ENCODE results near the gene PARP9. TPM values are rescaled to one million over a fixed set of nuclear protein-coding genes. Genes with fewer than 3 reads are reported as not detected.
"Not testable (repeated sequence)": the region's sequence is repeated elsewhere in the genome, so short reads cannot be mapped to it uniquely, and the experiment has no call there.

The PARP9 gene
- total RNA-seq, 2 experiments from 2014 or later: 39.9 to 46.0 TPM

DNA sequence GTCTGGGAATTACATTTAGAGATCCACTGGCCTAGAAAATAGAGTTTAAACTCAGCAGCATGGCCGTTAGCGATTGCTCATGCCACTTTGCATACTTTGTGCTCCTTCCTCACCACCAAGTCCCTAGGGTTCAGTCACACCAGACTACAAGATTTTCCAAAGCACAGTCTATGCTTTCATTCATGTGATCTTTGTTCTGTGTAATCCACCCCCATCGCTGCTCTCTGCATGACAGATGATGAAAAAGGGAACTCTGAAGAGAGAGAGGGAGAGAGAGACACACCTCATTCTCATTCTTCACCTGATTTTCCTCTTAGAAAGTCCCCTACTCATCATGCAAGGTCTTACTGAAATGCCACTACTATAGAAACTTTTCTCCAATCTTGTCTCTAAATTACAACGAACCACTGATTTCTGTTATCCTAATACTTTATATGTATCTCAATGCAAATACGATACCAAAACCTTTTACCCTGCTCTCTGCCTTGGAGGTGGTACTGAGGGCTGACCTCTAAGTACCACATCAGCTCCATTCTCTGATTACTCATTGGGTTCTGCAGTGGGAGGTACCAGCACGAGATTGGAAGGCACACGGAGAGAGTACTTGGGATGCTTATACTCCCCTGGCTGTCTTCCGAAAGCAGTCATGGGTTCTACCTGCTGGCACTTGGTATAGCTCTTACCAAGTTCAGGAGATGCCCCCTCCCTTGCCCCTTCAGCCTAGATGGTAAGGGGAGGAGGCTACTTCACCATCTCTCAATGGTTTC is 12.3 kb upstream of the PARP9 start:
- ChIA-PET POLR2A (no interaction called here), CTCF (interaction anchor here (0.7 to 3.2 kb wide), 5 partner anchors 15 to 220 kb away, joined by 3 to 21 read pairs (median 4); no protein-coding TSS in a partner anchor)
- peak overlapping the region; percentile 24 for H3K4me3 Mint-ChIP-seq
- H3K27me3 Mint-ChIP-seq: no peaks in the 10 kb centered on the region
- ATAC-seq: peak; percentile 90
- H3K27ac Mint-ChIP-seq: peak overlapping the region; percentile 87
- intact Hi-C loops (cut with DNase I, micrococcal nuclease): loop anchor here (1.0 to 5.0 kb wide), 9 partner anchors 12 to 741 kb away; partner anchors contain the start of genes DTX3L (in 2 of the 2), PARP9 (in 2 of the 2), EAF2 (in 1 of the 2) and IQCB1 (in 1 of the 2)
- DNase-seq: peak; percentile 78
- H3K4me1 Mint-ChIP-seq: peaks cover 58% of the 10 kb centered on the region
- H3K9me3 Mint-ChIP-seq (ENCODE audit: low read depth): peaks cover 2% of the 10 kb centered on the region
- peaks cover 28% of the 10 kb centered on the region for H3K36me3 Mint-ChIP-seq (ENCODE audit: low read depth)

DNA sequence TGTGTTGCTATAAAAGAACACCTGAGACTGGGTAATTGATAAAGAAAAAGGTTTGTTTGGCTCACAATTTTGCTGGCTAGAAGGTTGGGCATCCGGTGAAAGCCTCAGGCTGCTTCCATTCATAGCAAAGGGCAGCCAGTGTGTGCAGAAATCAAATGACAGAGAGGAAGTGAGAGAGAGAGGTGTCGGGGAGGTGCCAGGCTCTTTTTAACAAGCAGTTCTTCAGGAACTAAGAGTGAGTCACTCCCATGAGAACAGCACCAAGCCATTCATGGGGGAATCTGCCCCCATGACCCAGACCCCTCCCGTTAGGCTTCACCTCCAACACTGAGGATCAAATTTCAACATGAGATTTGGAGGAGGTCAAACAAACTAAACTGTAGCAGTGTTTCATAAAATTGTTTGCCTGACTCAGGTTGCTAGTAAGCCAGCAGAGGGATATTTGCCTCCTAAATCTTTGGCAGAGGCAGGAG is 8.9 kb upstream of the PARP9 start:
- CTCF ChIA-PET: interaction anchor here (0.6 kb wide), 1 partner anchor 11 kb away, joined by 3 read pairs; no protein-coding TSS in a partner anchor
- H3K27me3 Mint-ChIP-seq: no peaks in the 10 kb centered on the region
- H3K4me1 Mint-ChIP-seq: peaks cover 73% of the 10 kb centered on the region

DNA sequence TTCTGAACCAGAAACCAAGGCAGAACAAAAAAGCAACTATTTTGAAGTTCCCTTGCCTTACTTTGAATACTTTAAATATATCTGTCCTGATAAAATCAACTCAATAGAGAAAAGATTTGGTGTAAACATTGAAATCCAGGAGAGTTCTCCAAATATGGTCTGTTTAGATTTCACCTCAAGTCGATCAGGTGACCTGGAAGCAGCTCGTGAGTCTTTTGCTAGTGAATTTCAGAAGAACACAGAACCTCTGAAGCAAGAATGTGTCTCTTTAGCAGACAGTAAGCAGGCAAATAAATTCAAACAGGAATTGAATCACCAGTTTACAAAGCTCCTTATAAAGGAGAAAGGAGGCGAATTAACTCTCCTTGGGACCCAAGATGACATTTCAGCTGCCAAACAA is 4.7 kb upstream of the PARP9 start:
- DNase-seq: no peak
- intact Hi-C loops (cut with DNase I, micrococcal nuclease): no loop called here
- Mint-ChIP-seq H3K4me1 (peaks cover 67% of the 10 kb centered on the region), H3K27me3 (no peaks in the 10 kb centered on the region), H3K27ac (peak overlapping the region; percentile 59), H3K9me3 (ENCODE audit: low read depth) (no peaks in the 10 kb centered on the region), H3K4me3 (no peak overlapping the region), H3K36me3 (ENCODE audit: low read depth) (peaks cover 63% of the 10 kb centered on the region)
- POLR2A ChIA-PET: no interaction called here
- ATAC-seq: no peak
- CTCF ChIA-PET: interaction anchor here (1.4 to 1.6 kb wide), 2 partner anchors 108 to 110 kb away, joined by 3 read pairs; no protein-coding TSS in a partner anchor

More for the DNA sequence above, 8.9 kb upstream of the PARP9 start:
- H3K36me3 Mint-ChIP-seq (ENCODE audit: low read depth): peaks cover 43% of the 10 kb centered on the region
- ATAC-seq (peak; percentile 31), DNase-seq (peak; percentile 51)
- no peak overlapping the region for H3K4me3 Mint-ChIP-seq
- H3K27ac Mint-ChIP-seq: peak overlapping the region; percentile 81
- H3K9me3 Mint-ChIP-seq (ENCODE audit: low read depth): no peaks in the 10 kb centered on the region
- POLR2A ChIA-PET: no interaction called here
- intact Hi-C loops (cut with DNase I, micrococcal nuclease): no loop called here

DNA sequence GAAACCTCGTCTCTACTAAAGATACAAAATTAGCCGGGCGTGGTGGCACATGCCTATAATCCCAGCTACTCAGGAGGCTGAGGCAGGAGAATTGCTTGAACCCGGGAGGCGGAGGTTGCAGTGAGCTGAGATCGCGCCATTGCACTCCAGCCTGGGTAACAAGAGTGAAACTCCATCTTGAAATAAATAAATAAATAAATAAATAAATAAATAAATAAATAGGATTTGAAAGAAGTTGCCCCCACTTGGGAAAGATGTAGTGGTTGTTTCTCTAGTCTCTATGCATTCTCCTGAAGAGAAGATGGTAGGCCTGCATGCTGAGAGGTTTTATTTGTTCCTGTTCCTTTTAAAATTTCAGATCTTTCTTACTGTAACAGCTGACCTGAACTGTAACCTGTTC is 4.0 kb upstream of the PARP9 start:
- CTCF ChIA-PET: interaction anchor here (1.4 to 1.6 kb wide), 3 partner anchors 9 to 110 kb away, joined by 3 to 5 read pairs (median 3); no protein-coding TSS in a partner anchor
- intact Hi-C loops (cut with DNase I, micrococcal nuclease): not testable (repeated sequence)

DNA sequence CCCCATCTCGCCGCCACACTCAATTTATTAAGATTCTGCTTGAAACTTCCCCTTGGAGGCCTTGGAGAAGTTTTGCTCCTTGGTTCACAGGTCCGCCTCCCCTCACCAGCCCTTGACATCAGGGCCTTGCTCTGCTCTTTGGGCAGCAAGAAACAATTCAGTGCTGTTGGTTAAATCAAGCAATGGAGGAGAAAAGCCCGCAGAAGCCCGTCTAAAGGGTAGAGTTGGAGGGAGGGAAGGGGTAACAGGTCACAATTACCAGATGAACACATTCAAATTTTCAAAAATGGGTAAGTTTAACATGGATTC is 429 bp downstream of the PARP9 start:
- ATAC-seq (peak; percentile 18), DNase-seq (peak; percentile 38)
- POLR2A ChIA-PET: interaction anchor here (1.0 kb wide), 1 partner anchor 116 kb away, joined by 4 read pairs; no protein-coding TSS in a partner anchor
- H3K4me1 Mint-ChIP-seq: peaks cover 61% of the 10 kb centered on the region
- H3K9me3 Mint-ChIP-seq (ENCODE audit: low read depth): no peaks in the 10 kb centered on the region
- intact Hi-C loops (cut with DNase I, micrococcal nuclease): loop anchor here (1.0 to 5.0 kb wide), 7 partner anchors 13 to 1016 kb away; partner anchors contain the start of genes FAM162A (in 1 of the 2), HSPBAP1 (in 1 of the 2), POLQ (in 1 of the 2) and SEMA5B (in 1 of the 2)
- peak overlapping the region; percentile 97 for H3K27ac Mint-ChIP-seq
- H3K4me3 Mint-ChIP-seq: peak overlapping the region; percentile 83
- no peaks in the 10 kb centered on the region for H3K27me3 Mint-ChIP-seq
- CTCF ChIA-PET: interaction anchor here (1.0 to 3.1 kb wide), 6 partner anchors 62 to 171 kb away, joined by 3 to 55 read pairs (median 4); partner anchors contain the start of genes PARP14 and WDR5B
- peaks cover 57% of the 10 kb centered on the region for H3K36me3 Mint-ChIP-seq (ENCODE audit: low read depth)

More for the DNA sequence above, 4.0 kb upstream of the PARP9 start:
- DNase-seq; ATAC-seq; H3K4me3 Mint-ChIP-seq; H3K9me3 Mint-ChIP-seq (ENCODE audit: low read depth); H3K27me3 Mint-ChIP-seq: not testable (repeated sequence)
- Mint-ChIP-seq H3K27ac (peak overlapping the region; percentile 59), H3K36me3 (ENCODE audit: low read depth) (peaks cover 62% of the 10 kb centered on the region), H3K4me1 (peaks cover 65% of the 10 kb centered on the region)
- POLR2A ChIA-PET: interaction anchor here (0.5 kb wide), 1 partner anchor 11 kb away, joined by 3 read pairs; no protein-coding TSS in a partner anchor

DNA sequence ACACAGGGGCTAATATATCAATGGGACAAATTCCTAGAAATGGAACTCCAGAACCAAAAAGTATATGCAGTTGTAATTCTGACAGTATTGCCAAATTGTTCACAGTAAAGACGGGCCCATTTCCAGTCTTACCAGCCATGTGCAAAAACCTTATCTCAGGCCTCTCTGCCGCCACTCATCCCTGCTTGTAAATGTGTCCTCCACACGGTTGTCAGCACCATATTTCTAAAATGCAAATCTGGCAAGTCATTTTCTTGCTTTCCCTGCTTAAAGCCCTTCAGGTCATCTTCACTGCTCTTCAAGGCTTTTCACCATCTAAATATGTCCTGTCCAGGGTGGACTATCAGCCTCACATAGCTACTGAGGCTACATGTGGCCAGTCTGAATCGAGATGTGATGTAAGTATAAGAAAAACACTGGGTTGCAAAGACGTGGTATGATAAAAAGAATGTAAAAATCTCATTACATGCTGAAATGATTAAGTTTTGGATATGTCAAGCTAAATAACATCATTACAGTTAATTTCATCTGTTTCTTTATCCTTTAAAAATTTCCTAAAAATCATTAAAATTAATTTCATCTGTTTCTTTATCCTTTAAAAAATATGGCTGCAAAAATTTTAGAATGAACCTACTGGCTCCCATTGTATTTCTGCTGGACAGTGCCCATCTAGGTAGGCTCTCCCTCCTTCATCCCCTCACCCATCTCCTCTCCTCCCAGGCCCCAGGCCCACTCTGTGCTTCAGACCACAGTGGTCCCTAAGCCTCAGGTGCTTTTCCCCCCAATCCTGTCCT is 980 bp downstream of the PARP9 start:
- Mint-ChIP-seq H3K36me3 (ENCODE audit: low read depth) (peaks cover 55% of the 10 kb centered on the region), H3K4me1 (peaks cover 56% of the 10 kb centered on the region), H3K9me3 (ENCODE audit: low read depth) (no peaks in the 10 kb centered on the region), H3K27me3 (no peaks in the 10 kb centered on the region), H3K27ac (peak overlapping the region; percentile 97), H3K4me3 (peak overlapping the region; percentile 83)
- intact Hi-C loops (cut with DNase I, micrococcal nuclease): loop anchor here in 1 of 2 experiments (5.0 kb wide), 3 partner anchors 229 to 1016 kb away; partner anchors contain the start of genes HSPBAP1, POLQ and SEMA5B
- no peak for DNase-seq
- POLR2A ChIA-PET: interaction anchor here (0.8 to 1.1 kb wide), 2 partner anchors 25 to 48 kb away, joined by 3 read pairs; partner anchors contain the start of gene KPNA1
- CTCF ChIA-PET: interaction anchor here (1.0 to 3.1 kb wide), 6 partner anchors 12 to 170 kb away, joined by 3 to 55 read pairs (median 3); partner anchors contain the start of gene PARP14
- no peak for ATAC-seq

DNA sequence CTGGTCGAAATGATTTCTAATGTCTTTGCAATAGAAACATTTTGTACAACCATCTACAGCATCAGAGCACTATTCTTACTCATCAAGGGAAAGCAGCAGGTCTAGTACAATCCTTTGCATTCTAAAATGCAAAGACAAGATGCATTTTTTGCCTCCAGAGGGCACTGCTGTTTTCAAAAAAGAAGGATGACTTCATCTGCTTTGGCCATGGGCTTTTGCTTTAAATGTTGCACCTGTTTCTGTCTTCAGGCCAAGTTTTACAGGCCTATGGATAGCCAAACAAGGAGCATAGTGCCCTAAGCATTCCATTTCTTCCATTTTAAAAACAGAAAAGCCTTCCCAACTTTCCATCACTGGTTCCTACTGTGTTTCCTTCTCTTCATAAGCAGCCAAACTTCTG is 3.4 kb downstream of the PARP9 start:
- peak; percentile 73 for DNase-seq
- Mint-ChIP-seq H3K9me3 (ENCODE audit: low read depth) (no peaks in the 10 kb centered on the region), H3K4me1 (peaks cover 37% of the 10 kb centered on the region), H3K4me3 (no peak overlapping the region), H3K36me3 (ENCODE audit: low read depth) (peaks cover 45% of the 10 kb centered on the region), H3K27me3 (no peaks in the 10 kb centered on the region), H3K27ac (peak overlapping the region; percentile 33)
- peak; percentile 42 for ATAC-seq
- ChIA-PET POLR2A (interaction anchor here (1.1 to 1.4 kb wide), 2 partner anchors 118 to 119 kb away, joined by 3 to 4 read pairs; no protein-coding TSS in a partner anchor), CTCF (interaction anchor here (0.7 to 6.5 kb wide), 9 partner anchors 10 to 135 kb away, joined by 3 to 58 read pairs (median 4); partner anchors contain the start of gene PARP14)
- intact Hi-C loops (cut with DNase I, micrococcal nuclease): loop anchor here (1.0 to 5.0 kb wide), 5 partner anchors 50 to 1013 kb away; partner anchors contain the start of genes HSPBAP1 (in 1 of the 2), POLQ (in 1 of the 2) and SEMA5B (in 1 of the 2)

DNA sequence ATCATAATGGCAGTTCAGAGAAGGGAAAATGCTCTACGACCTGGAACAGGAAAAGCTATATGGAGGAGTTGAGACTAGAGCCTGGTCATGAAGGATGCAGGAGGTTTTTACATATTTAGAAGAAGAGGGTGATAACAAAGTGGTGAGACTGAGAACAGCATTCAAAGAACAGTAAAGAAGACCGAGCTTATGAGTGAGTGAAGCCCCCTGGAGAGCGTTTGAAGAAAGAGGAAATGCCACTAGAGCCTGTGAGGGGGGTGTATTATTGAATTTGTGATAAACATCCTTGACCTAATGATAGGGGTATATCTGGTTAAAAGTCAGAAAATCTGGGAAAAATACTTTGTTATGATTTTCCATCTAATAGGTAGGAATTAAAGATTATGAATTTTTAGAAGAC is 4.2 kb downstream of the PARP9 start:
- ATAC-seq: no peak
- POLR2A ChIA-PET: interaction anchor here (1.4 kb wide), 1 partner anchor 119 kb away, joined by 3 read pairs; no protein-coding TSS in a partner anchor
- CTCF ChIA-PET: interaction anchor here (0.7 to 6.5 kb wide), 12 partner anchors 8 to 136 kb away, joined by 3 to 58 read pairs (median 4); partner anchors contain the start of gene PARP14
- Mint-ChIP-seq H3K27ac (no peak overlapping the region), H3K4me3 (no peak overlapping the region), H3K36me3 (ENCODE audit: low read depth) (peaks cover 48% of the 10 kb centered on the region), H3K4me1 (peaks cover 32% of the 10 kb centered on the region), H3K27me3 (no peaks in the 10 kb centered on the region), H3K9me3 (ENCODE audit: low read depth) (no peaks in the 10 kb centered on the region)
- DNase-seq: no peak
- intact Hi-C loops (cut with DNase I, micrococcal nuclease): loop anchor here (1.0 to 5.0 kb wide), 5 partner anchors 50 to 1013 kb away; partner anchors contain the start of genes HSPBAP1 (in 1 of the 2), POLQ (in 1 of the 2) and SEMA5B (in 1 of the 2)

DNA sequence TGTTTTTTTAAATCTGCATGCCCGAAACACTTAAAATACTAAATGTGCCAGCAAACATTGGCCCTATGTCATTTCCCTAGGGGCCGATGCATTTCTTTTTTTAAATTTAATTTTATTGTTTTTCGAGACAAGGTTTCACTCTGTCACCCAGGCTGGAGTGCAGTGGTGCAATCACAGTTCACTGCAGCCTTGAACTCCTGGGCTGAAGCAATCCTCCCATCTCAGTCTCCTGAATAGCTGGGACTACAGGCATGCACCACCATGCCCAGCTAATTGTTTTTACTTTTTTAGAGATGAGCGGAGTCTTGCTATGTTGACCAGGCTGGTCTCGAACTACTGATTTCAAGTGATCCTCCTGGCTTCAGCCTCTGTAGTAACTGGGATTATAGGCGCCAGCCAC is 5.5 kb downstream of the PARP9 start:
- intact Hi-C loops (cut with DNase I, micrococcal nuclease): no loop called here
- Mint-ChIP-seq H3K27me3 (no peaks in the 10 kb centered on the region), H3K9me3 (ENCODE audit: low read depth) (no peaks in the 10 kb centered on the region), H3K4me3 (no peak overlapping the region), H3K36me3 (ENCODE audit: low read depth) (peaks cover 51% of the 10 kb centered on the region), H3K4me1 (peaks cover 34% of the 10 kb centered on the region), H3K27ac (no peak overlapping the region)
- POLR2A ChIA-PET: no interaction called here
- DNase-seq (no peak), ATAC-seq (no peak)
- CTCF ChIA-PET: interaction anchor here (0.6 to 6.5 kb wide), 12 partner anchors 9 to 467 kb away, joined by 3 to 58 read pairs (median 4); partner anchors contain the start of gene PARP14

DNA sequence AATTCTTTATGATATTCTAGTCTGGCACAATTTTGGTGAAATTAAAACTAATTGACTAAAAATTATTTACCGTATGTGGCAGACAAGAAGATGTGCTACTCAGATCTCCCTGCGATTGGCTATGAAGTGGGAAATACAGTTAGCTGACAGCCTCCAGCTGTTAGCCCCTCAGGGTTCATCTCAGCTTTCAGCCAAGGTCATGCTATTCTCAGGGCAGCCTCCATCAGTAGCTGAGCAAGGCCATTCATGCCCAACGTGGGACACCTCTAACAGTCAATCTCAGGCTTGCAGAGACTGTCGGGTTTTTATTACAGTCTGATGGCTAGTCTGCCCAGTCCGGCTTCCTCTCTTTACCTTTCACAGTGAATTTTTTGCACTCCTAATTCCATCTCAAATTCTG is 6.7 kb downstream of the PARP9 start:
- DNase-seq: no peak

More for the DNA sequence above, 6.7 kb downstream of the PARP9 start:
- no peak overlapping the region for H3K4me3 Mint-ChIP-seq
- CTCF ChIA-PET: interaction anchor here (0.8 to 6.5 kb wide), 5 partner anchors 9 to 122 kb away, joined by 3 to 58 read pairs (median 3); partner anchors contain the start of gene PARP14
- H3K4me1 Mint-ChIP-seq: peaks cover 24% of the 10 kb centered on the region
- no peaks in the 10 kb centered on the region for H3K27me3 Mint-ChIP-seq
- POLR2A ChIA-PET: no interaction called here
- no peak for ATAC-seq
- intact Hi-C loops (cut with DNase I, micrococcal nuclease): no loop called here
- H3K27ac Mint-ChIP-seq: no peak overlapping the region
- peaks cover 52% of the 10 kb centered on the region for H3K36me3 Mint-ChIP-seq (ENCODE audit: low read depth)
- no peaks in the 10 kb centered on the region for H3K9me3 Mint-ChIP-seq (ENCODE audit: low read depth)
